K562 (cell line): Measurements from ENCODE around the gene SPEM2. TPM values are rescaled to one million over a fixed set of nuclear protein-coding genes. Genes with fewer than 3 reads are reported as not detected.
A peak's percentile ranks its signal among the peaks of the same experiment; 100 is the strongest.

Experiments
- ARHGAP35 ChIP-seq: fragments of 450-650 bp; IDR thresholded peaks from 2 replicates; pipeline ENCODE4 v1.6.1; 2018; ENCODE audit not compliant: partially characterized antibody
- ATF1 ChIP-seq, 2 experiments: fragments of 450-650 bp in 1 of 2; IDR thresholded peaks; 2 replicates each; pipeline ENCODE4 v1.6.1; 2016; ENCODE audit warnings: missing compliant biosample characterization in 1 of 2, missing genetic modification characterization in 1 of 2
- CREM ChIP-seq: IDR thresholded peaks from 2 replicates; pipeline ENCODE4 v1.6.1; 2014; ENCODE audit warnings: antibody characterized with exemption, low read depth
- EP300 ChIP-seq: IDR thresholded peaks from 2 replicates; pipeline ENCODE4 v1.6.1; 2012; ENCODE audit warnings: low read length, improper control_type of control experiment
- EWSR1 ChIP-seq: fragments of 450-650 bp; IDR thresholded peaks from 2 replicates; pipeline ENCODE4 v1.6.1; 2018; ENCODE audit warnings: borderline replicate concordance, mild to moderate bottlenecking, low read depth, moderate library complexity; ENCODE audit not compliant: partially characterized antibody
- KAT7 ChIP-seq: sonication (generic); formaldehyde crosslinking; IDR thresholded peaks from 2 replicates; pipeline ENCODE4 v1.8.0; 2022; ENCODE audit warnings: missing genetic modification reagents, mild to moderate bottlenecking, borderline replicate concordance
- NFIC ChIP-seq: fragments of 450-650 bp; IDR thresholded peaks from 2 replicates; pipeline ENCODE4 v1.6.1; 2017; ENCODE audit warnings: mild to moderate bottlenecking, inconsistent platforms
- PHF21A ChIP-seq: fragments of 450-650 bp; IDR thresholded peaks from 2 replicates; pipeline ENCODE4 v1.6.1; 2017; ENCODE audit warnings: low read depth, borderline replicate concordance
- SIN3B ChIP-seq: fragments of 450-650 bp; IDR thresholded peaks from 2 replicates; pipeline ENCODE4 v1.6.1; 2017; ENCODE audit warnings: low read depth, mild to moderate bottlenecking, moderate library complexity
- SMAD1 ChIP-seq: fragments of 150-350 bp; IDR thresholded peaks from 2 replicates; pipeline ENCODE4 v1.6.1; 2014; ENCODE audit warnings: low read length, low read depth; ENCODE audit not compliant: partially characterized antibody
- ZBTB1 ChIP-seq: sonication (generic); formaldehyde crosslinking; IDR thresholded peaks from 2 replicates; pipeline ENCODE4 v1.8.1; 2023; ENCODE audit warnings: missing genetic modification reagents, low read depth, mild to moderate bottlenecking, borderline replicate concordance
- ZFX ChIP-seq: sonication (generic); formaldehyde crosslinking; IDR thresholded peaks from 2 replicates; pipeline ENCODE4 v1.8.0; 2022; ENCODE audit warnings: mild to moderate bottlenecking, missing genetic modification reagents, moderate library complexity
- ZNF212 ChIP-seq: fragments of 450-650 bp; formaldehyde crosslinking; IDR thresholded peaks from 2 replicates; pipeline ENCODE4 v1.4.0; 2020; ENCODE audit warnings: mild to moderate bottlenecking
- ZNF224 ChIP-seq: sonication (generic); formaldehyde crosslinking; IDR thresholded peaks from 2 replicates; pipeline ENCODE4 v1.8.0; 2022; ENCODE audit warnings: mild to moderate bottlenecking, missing genetic modification reagents
- polyA plus RNA-seq, 8 experiments: library from polyadenylated mRNA; depleted of rRNA in 4 of 8; stranded (reverse) in 5 of 8; unstranded in 3 of 8; fragments of >200 nt; fragmentation: Nextera tagmentation in 2 of 8; fragmentation: Illumina TruSeq in 1 of 8; extraction: Ambion mirVana in 2 of 8; extraction: Trizol in 1 of 8; gene quantifications; 2 replicates each; pipeline versions ENCODE4 v1.2.1 to v1.2.3, GENCODE V29; 2011 to 2014; ENCODE audit warnings: inconsistent platforms in 1 of 8, missing spikeins in 1 of 8
- total RNA-seq, 7 experiments: library from RNA; depleted of rRNA in 6 of 7; stranded (reverse); fragments of >200 nt in 6 of 7; fragmentation: Illumina TruSeq in 2 of 7; extraction: Trizol in 2 of 7; gene quantifications; 2 replicates each; pipeline versions ENCODE4 v1.2.1 to v1.2.3, GENCODE V29; 2011 to 2021; ENCODE audit warnings: low replicate concordance in 1 of 7
- TF ChIP-seq, protein P1 (sequence below): fragments of 450-650 bp; formaldehyde crosslinking; IDR thresholded peaks from 2 replicates; pipeline ENCODE4 v1.4.0; 2020; ENCODE audit warnings: mild to moderate bottlenecking, moderate library complexity
- TF ChIP-seq, protein P2 (sequence below): fragments of 250-450 bp; sonication (Bioruptor Pico); IDR thresholded peaks from 2 replicates; pipeline ENCODE4 v1.4.0; 2020; ENCODE audit warnings: mild to moderate bottlenecking
- TF ChIP-seq, protein P3 (sequence below), 2 experiments: fragments of 200-800 bp in 1 of 2; sonication (Bioruptor generic) in 1 of 2; sonication (generic) in 1 of 2; formaldehyde crosslinking in 1 of 2; IDR thresholded peaks in 1 of 2; conservative IDR thresholded peaks in 1 of 2; 2 replicates each; pipeline versions ENCODE4 v1.5.0 to v1.6.1; 2016 to 2020; ENCODE audit warnings: missing compliant biosample characterization in 1 of 2, missing genetic modification characterization in 1 of 2, missing genetic modification reagents in 1 of 2
- TF ChIP-seq, protein P4 (sequence below): fragments of 250-450 bp; sonication (Bioruptor Pico); IDR thresholded peaks from 2 replicates; pipeline ENCODE4 v1.9.0; 2021; ENCODE audit warnings: mild to moderate bottlenecking, inconsistent platforms

SPEM2 gene
- total and polyA plus RNA-seq, 9 of the 15 experiments (the other 6 are each of a cell fraction or from before 2014, with no cell fraction given): not detected

DNA sequence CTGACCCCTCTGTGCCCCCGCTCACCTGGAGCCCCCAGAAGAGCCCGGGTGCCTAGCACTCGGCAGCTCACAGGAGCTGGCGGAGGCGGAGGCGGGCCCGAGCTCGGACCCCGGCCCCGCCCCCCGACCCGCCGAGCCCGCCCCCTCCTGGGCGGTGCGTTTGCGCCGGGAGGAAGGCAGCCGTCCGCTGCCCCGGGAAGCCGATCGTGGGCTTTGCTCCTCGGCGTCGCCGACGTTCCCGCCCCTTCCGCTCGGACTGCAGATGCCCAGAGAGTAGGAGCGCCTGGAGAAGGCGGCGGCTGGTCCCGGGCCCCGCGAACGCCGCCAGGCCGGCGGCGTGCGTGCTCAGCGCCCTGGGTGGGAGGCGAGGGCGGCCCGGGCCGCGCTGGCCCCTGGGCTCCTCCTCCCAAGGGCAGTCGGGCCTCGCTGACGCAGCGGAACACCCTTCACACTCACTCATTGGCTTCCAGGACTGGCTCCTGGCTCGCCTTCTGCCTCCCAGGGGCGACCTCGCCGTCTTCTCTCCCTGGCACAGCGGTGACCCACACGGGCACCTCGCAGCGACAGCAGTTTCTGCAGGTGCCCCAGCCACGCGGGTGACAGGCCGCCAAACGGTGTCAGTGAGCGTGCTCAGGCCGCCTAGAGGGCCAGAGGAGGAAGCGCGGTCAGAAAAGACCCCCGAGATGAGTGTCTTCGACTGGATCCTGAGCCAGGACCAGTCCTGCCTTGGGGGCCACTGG, 30.8 kb upstream of the SPEM2 start, which contains the start of gene PLSCR3 (continued):
- TF ChIP-seq PHF21A (no peak), ZNF224 (CRISPR knock-in tag) (no peak), ARHGAP35 (no peak), ZNF212 (CRISPR knock-in tag) (no peak), ATF1 (CRISPR knock-in tag; IDR thresholded peaks at IDR 0.05) (no peak), ATF1 (tag; IDR thresholded peaks at IDR 0.05) (peak; percentile 50), KAT7 (CRISPR knock-in tag) (peak; percentile 67; the same call in 1 of the 2 replicates), CREM (peak; percentile 38), EWSR1 (no peak), SMAD1 (no peak), ZFX (CRISPR knock-in tag) (peak; percentile 67), EP300 (no peak), ZBTB1 (no peak), NFIC (0 out of 2 replicates have a peak, but pooled peaks have one; percentile 4), SIN3B (no peak)
- TF ChIP-seq, protein P1, sequence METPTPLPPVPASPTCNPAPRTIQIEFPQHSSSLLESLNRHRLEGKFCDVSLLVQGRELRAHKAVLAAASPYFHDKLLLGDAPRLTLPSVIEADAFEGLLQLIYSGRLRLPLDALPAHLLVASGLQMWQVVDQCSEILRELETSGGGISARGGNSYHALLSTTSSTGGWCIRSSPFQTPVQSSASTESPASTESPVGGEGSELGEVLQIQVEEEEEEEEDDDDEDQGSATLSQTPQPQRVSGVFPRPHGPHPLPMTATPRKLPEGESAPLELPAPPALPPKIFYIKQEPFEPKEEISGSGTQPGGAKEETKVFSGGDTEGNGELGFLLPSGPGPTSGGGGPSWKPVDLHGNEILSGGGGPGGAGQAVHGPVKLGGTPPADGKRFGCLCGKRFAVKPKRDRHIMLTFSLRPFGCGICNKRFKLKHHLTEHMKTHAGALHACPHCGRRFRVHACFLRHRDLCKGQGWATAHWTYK (CRISPR knock-in tag): no peak
- TF ChIP-seq, protein P2, sequence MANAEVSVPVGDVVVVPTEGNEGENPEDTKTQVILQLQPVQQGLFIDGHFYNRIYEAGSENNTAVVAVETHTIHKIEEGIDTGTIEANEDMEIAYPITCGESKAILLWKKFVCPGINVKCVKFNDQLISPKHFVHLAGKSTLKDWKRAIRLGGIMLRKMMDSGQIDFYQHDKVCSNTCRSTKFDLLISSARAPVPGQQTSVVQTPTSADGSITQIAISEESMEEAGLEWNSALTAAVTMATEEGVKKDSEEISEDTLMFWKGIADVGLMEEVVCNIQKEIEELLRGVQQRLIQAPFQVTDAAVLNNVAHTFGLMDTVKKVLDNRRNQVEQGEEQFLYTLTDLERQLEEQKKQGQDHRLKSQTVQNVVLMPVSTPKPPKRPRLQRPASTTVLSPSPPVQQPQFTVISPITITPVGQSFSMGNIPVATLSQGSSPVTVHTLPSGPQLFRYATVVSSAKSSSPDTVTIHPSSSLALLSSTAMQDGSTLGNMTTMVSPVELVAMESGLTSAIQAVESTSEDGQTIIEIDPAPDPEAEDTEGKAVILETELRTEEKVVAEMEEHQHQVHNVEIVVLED (CRISPR knock-in tag): 0 out of 2 replicates have a peak, but pooled peaks have one; percentile 21
- TF ChIP-seq, protein P3, sequence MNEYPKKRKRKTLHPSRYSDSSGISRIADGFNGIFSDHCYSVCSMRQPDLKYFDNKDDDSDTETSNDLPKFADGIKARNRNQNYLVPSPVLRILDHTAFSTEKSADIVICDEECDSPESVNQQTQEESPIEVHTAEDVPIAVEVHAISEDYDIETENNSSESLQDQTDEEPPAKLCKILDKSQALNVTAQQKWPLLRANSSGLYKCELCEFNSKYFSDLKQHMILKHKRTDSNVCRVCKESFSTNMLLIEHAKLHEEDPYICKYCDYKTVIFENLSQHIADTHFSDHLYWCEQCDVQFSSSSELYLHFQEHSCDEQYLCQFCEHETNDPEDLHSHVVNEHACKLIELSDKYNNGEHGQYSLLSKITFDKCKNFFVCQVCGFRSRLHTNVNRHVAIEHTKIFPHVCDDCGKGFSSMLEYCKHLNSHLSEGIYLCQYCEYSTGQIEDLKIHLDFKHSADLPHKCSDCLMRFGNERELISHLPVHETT (CRISPR knock-in tag; conservative IDR thresholded peaks at IDR 0.05 in 1 of 2, IDR thresholded peaks at IDR 0.05 in 1 of 2): peak in 1 of 2 experiments; percentile 67; a peak in 1 of 4 replicates
- TF ChIP-seq, protein P4, sequence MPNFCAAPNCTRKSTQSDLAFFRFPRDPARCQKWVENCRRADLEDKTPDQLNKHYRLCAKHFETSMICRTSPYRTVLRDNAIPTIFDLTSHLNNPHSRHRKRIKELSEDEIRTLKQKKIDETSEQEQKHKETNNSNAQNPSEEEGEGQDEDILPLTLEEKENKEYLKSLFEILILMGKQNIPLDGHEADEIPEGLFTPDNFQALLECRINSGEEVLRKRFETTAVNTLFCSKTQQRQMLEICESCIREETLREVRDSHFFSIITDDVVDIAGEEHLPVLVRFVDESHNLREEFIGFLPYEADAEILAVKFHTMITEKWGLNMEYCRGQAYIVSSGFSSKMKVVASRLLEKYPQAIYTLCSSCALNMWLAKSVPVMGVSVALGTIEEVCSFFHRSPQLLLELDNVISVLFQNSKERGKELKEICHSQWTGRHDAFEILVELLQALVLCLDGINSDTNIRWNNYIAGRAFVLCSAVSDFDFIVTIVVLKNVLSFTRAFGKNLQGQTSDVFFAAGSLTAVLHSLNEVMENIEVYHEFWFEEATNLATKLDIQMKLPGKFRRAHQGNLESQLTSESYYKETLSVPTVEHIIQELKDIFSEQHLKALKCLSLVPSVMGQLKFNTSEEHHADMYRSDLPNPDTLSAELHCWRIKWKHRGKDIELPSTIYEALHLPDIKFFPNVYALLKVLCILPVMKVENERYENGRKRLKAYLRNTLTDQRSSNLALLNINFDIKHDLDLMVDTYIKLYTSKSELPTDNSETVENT (CRISPR knock-in tag): peak; percentile 40; the same call in 1 of the 2 replicates
